B cell (primary cell): ENCODE data around the gene F12. TPM values are rescaled to one million over a fixed set of nuclear protein-coding genes. Genes with fewer than 3 reads are reported as not detected.

Experiments used
- ATAC-seq: fragments of 200-7000 bp; cut with Tn5 transposase; one replicate; pipeline ENCODE4 v1.10.0; 2021; ENCODE audit warnings: low read depth, mild to moderate bottlenecking, moderate number of reproducible peaks, moderate library complexity
- CTCF ChIA-PET: fragments of 350-600 bp; sonication (Branson Sonifier 250); formaldehyde crosslinking; loops from one replicate; lab custom pipeline; 2021; ENCODE audit warnings: antibody characterized with exemption, inconsistent platforms; lab: Charles Lee
- POLR2A ChIA-PET: fragments of 350-600 bp; sonication (Branson Sonifier 250); formaldehyde crosslinking; loops from one replicate; lab custom pipeline; 2021; ENCODE audit warnings: antibody characterized with exemption; lab: Charles Lee
- DNase-seq: peaks from one replicate; pipeline ENCODE4 v3.0.0; 2013
- H2AFZ ChIP-seq: 2 replicates; pipeline ENCODE4 v1.6.1; 2012; ENCODE audit warnings: mild to moderate bottlenecking, low read depth, low read length; ENCODE audit not compliant: insufficient read depth, poor library complexity, severe bottlenecking
- H3K27ac ChIP-seq, 2 donors: 1 replicate in 1 of 2; 2 replicates in 1 of 2; pipeline ENCODE4 v1.5.1; 2012 to 2013; ENCODE audit warnings: low read length in 2 of 2, mild to moderate bottlenecking in 2 of 2, moderate library complexity in 1 of 2
- H3K27me3 ChIP-seq, 4 experiments: fragments of 200-600 bp in 1 of 4; sonication (generic) in 1 of 4; replicated peaks in 1 of 4; 1 replicate in 2 of 4; 2 replicates in 2 of 4; pipeline versions ENCODE4 v1.6.1 to v1.7.0; 2013 to 2016; ENCODE audit warnings: low read length in 3 of 4, mild to moderate bottlenecking in 2 of 4, mixed read lengths in 1 of 4, moderate library complexity in 1 of 4; ENCODE audit not compliant: insufficient read depth in 4 of 4, control insufficient read depth in 3 of 4; ENCODE audit errors: control extremely low read depth in 1 of 4
- H3K36me3 ChIP-seq, 2 experiments: replicated peaks in 1 of 2; 1 replicate in 1 of 2; 2 replicates in 1 of 2; pipeline versions ENCODE4 v1.6.1 to v1.7.1; 2013; ENCODE audit warnings: low read length in 1 of 2; ENCODE audit not compliant: insufficient read depth in 2 of 2, control insufficient read depth in 1 of 2; ENCODE audit errors: control extremely low read depth in 1 of 2, extremely low read depth in 1 of 2
- H3K4me1 ChIP-seq, 2 donors: fragments of 200-600 bp in 1 of 2; sonication (generic) in 1 of 2; 1 replicate in 1 of 2; 2 replicates in 1 of 2; pipeline versions ENCODE4 v1.5.1 to v1.6.1; 2013 to 2017; ENCODE audit warnings: low read length in 2 of 2; ENCODE audit not compliant: control insufficient read depth in 2 of 2, insufficient read depth in 2 of 2
- H3K4me2 ChIP-seq: replicated peaks from 2 replicates; pipeline ENCODE3; 2012; ENCODE audit warnings: mild to moderate bottlenecking, low read depth, low read length; ENCODE audit not compliant: poor library complexity, severe bottlenecking
- H3K4me3 ChIP-seq, 5 experiments: fragments of 200-600 bp in 1 of 5; sonication (generic) in 1 of 5; 1 replicate in 3 of 5; 2 replicates in 2 of 5; pipeline versions ENCODE4 v1.5.1 to v1.7.0; 2011 to 2016; ENCODE audit warnings: low read length in 4 of 5, mild to moderate bottlenecking in 4 of 5, low read depth in 2 of 5, control low read depth in 1 of 5, moderate library complexity in 1 of 5; ENCODE audit not compliant: insufficient read depth in 1 of 5; ENCODE audit errors: control extremely low read depth in 1 of 5, extremely low read depth in 1 of 5
- H3K79me2 ChIP-seq: fragments of 200-600 bp; sonication (generic); one replicate; pipeline ENCODE4 v1.6.0; 2016; ENCODE audit warnings: low read length; ENCODE audit not compliant: control insufficient read depth, insufficient read depth
- H3K9ac ChIP-seq: fragments of 200-600 bp; sonication (generic); 2 replicates; pipeline ENCODE4 v1.6.1; 2017; ENCODE audit warnings: mild to moderate bottlenecking, low read length, moderate library complexity
- H3K9me3 ChIP-seq, 3 donors: one replicate each; pipeline versions ENCODE4 v1.6.1 to v1.7.1; 2013; ENCODE audit warnings: low read length in 2 of 3; ENCODE audit not compliant: control insufficient read depth in 2 of 3, insufficient read depth in 1 of 3; ENCODE audit errors: control extremely low read depth in 1 of 3
- H4K20me1 ChIP-seq: 2 replicates; pipeline ENCODE4 v1.6.0; 2012; ENCODE audit warnings: mild to moderate bottlenecking, low read length; ENCODE audit not compliant: insufficient read depth, control insufficient read depth, poor library complexity, severe bottlenecking
- H3K27ac Mint-ChIP-seq: one replicate; pipeline ENCODE4 v1.8.0; 2021; ENCODE audit warnings: mixed read lengths
- H3K27me3 Mint-ChIP-seq: one replicate; pipeline ENCODE4 v1.8.0; 2021; ENCODE audit warnings: mixed read lengths
- H3K4me1 Mint-ChIP-seq: one replicate; pipeline ENCODE4 v1.8.0; 2021; ENCODE audit warnings: mixed read lengths
- H3K4me3 Mint-ChIP-seq: one replicate; pipeline ENCODE4 v1.8.0; 2021; ENCODE audit warnings: mixed read lengths
- H3K9me3 Mint-ChIP-seq: one replicate; pipeline ENCODE4 v1.8.0; 2022; ENCODE audit warnings: mixed read lengths; ENCODE audit not compliant: insufficient read depth
- EZH2 ChIP-seq: IDR thresholded peaks from 2 replicates; pipeline ENCODE4 v1.6.1; 2012; ENCODE audit warnings: borderline replicate concordance, low read depth, mild to moderate bottlenecking, moderate library complexity, low read length; ENCODE audit not compliant: insufficient read depth, poor library complexity, severe bottlenecking
- WGBS: methylation state at CpG from one replicate; pipeline ENCODE4 v1.1.5; 2013; ENCODE audit warnings: missing lambda C conversion rate; ENCODE audit not compliant: insufficient coverage; 5-methylcytosine and 5-hydroxymethylcytosine counted together
- intact Hi-C: fragments of 100-400 bp; cut with micrococcal nuclease; formaldehyde crosslinking; loops from one replicate; pipeline ENCODE4 v1.10.0; 2022
- polyA plus RNA-seq: library from polyadenylated mRNA; depleted of rRNA; stranded (reverse); fragments of >200 nt; gene quantifications from 2 replicates; pipeline ENCODE4 v1.2.3, GENCODE V29; 2012
- total RNA-seq, 2 donors: library from RNA; stranded (reverse); fragments of 120-200 nt in 1 of 2; gene quantifications; 1 replicate in 1 of 2; 2 replicates in 1 of 2; pipeline versions ENCODE4 v1.2.3 to v1.2.4, GENCODE V29; 2013 to 2022
- TF ChIP-seq, protein P1 (sequence below): fragments of 200-600 bp; IDR thresholded peaks from one replicate; pipeline ENCODE4 v1.8.0; 2022; ENCODE audit warnings: antibody characterized with exemption, mild to moderate bottlenecking

F12 gene
- total and polyA plus RNA-seq, 2 donors (not counting 1 experiment from before 2014, with no cell fraction given), result 3.1 TPM; not detected in 1

DNA sequence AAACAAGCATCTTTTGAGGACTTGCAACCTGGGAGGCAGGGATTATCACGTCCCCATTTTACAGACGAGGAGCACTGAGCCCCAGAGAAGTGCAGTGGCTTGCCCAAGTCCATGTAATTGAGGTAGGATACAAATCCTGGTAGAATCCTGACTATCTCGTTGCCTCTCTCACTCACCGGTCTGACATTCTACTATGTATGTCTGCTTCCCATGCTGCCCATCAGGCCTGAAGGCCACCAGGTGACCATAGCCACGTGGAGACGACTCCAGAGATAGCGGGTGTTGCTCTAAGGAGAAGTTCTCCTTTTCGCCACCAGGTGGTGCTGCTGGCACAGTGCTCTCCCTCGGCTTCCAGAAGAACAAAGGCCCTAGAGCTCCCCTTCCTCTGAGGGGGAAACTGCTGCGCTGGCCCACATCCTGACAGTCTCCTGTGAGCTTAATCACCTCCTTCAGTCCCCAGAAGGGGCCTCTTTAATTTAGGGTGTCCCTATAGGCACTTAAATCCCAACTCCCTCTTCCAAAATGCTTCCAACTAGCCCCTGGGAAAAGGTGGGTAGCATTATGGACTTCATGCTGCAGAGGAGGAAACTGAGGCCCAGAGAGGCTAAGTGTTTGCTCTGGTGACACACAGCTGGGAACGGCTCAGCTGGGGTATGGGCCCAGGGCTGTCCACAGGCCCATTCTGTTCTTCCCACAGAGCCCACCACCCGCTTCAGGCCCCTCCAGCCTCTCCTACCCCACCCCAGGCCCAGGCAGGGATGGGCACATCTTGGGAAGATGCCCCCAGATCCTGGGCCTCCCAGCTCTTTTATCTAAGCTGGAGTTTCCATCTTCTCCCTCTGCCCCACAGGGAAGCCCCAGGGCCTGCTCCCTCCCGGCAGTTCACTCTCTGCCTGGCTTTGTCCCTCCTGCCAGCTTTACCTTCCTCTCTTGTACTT, 18.7 kb downstream of the F12 start:
- Histone ChIP-seq H3K4me1 (peaks cover 14 to 24% of the 10 kb centered on the region in 2 donors), H3K27me3 (peaks cover 0 to 5% (median 0%) of the 10 kb centered on the region in 4 experiments), H3K4me3 (no peak overlapping the region), H3K36me3 (no peaks in the 10 kb centered on the region), H2AFZ (no peak overlapping the region), H3K79me2 (no peaks in the 10 kb centered on the region), H3K4me2 (no peak overlapping the region), H3K27ac (no peak overlapping the region), H4K20me1 (no peaks in the 10 kb centered on the region), H3K9ac (no peak overlapping the region), H3K9me3 (no peaks in the 10 kb centered on the region)
- CTCF ChIA-PET, result interaction anchor here (0.5 to 10.1 kb wide), 43 partner anchors 10 to 821 kb away, joined by 3 to 186 read pairs (median 4); partner anchors contain the start of genes DBN1, DOK3, F12 and GRK6
- peaks cover 3% of the 10 kb centered on the region for H3K27me3 Mint-ChIP-seq
- no peak for TF ChIP-seq EZH2
- TF ChIP-seq, protein P1, sequence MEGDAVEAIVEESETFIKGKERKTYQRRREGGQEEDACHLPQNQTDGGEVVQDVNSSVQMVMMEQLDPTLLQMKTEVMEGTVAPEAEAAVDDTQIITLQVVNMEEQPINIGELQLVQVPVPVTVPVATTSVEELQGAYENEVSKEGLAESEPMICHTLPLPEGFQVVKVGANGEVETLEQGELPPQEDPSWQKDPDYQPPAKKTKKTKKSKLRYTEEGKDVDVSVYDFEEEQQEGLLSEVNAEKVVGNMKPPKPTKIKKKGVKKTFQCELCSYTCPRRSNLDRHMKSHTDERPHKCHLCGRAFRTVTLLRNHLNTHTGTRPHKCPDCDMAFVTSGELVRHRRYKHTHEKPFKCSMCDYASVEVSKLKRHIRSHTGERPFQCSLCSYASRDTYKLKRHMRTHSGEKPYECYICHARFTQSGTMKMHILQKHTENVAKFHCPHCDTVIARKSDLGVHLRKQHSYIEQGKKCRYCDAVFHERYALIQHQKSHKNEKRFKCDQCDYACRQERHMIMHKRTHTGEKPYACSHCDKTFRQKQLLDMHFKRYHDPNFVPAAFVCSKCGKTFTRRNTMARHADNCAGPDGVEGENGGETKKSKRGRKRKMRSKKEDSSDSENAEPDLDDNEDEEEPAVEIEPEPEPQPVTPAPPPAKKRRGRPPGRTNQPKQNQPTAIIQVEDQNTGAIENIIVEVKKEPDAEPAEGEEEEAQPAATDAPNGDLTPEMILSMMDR, result peak; percentile 94
- WGBS, result 20% methylated on average over 13 of the region's 13 CpGs
- H3K4me1 Mint-ChIP-seq, result peaks cover 27% of the 10 kb centered on the region
- H3K4me3 Mint-ChIP-seq, result no peak overlapping the region
- ATAC-seq (peak; percentile 93), DNase-seq (peak; percentile 90)
- POLR2A ChIA-PET, result interaction anchor here (0.7 to 2.3 kb wide), 3 partner anchors 11 to 63 kb away, joined by 3 to 17 read pairs (median 7); no protein-coding TSS in a partner anchor
- H3K27ac Mint-ChIP-seq, result peak overlapping the region; percentile 7
- no peaks in the 10 kb centered on the region for H3K9me3 Mint-ChIP-seq
- intact Hi-C loops, result loop anchor here (1.0 to 2.0 kb wide), 6 partner anchors 13 to 680 kb away; partner anchors contain the start of genes PDLIM7 and RGS14
